Activated naive CD8-positive, alpha-beta T cell treated with anti-CD3 and anti-CD28 coated beads for 36 hours (primary cell): Measurements from ENCODE around the gene PHLPP1. TPM values are rescaled to one million over a fixed set of nuclear protein-coding genes. Genes with fewer than 3 reads are reported as not detected.
A peak's percentile ranks its signal among the peaks of the same experiment; 100 is the strongest.

Experiments used
- DNase-seq: peaks from one replicate; pipeline ENCODE4 v3.0.0; 2021
- H3K27ac Mint-ChIP-seq: one replicate; pipeline ENCODE4 v1.8.0; 2022; ENCODE audit warnings: mild to moderate bottlenecking, moderate library complexity, mixed read lengths
- H3K27me3 Mint-ChIP-seq: one replicate; pipeline ENCODE4 v1.8.0; 2022; ENCODE audit warnings: mild to moderate bottlenecking, mixed read lengths
- H3K36me3 Mint-ChIP-seq: one replicate; pipeline ENCODE4 v1.8.0; 2021; ENCODE audit warnings: mild to moderate bottlenecking, mixed read lengths
- H3K4me1 Mint-ChIP-seq: one replicate; pipeline ENCODE4 v1.8.0; 2021; ENCODE audit warnings: mixed read lengths
- H3K4me3 Mint-ChIP-seq: one replicate; pipeline ENCODE4 v1.8.0; 2022; ENCODE audit warnings: mild to moderate bottlenecking, moderate library complexity, mixed read lengths
- H3K9me3 Mint-ChIP-seq: one replicate; pipeline ENCODE4 v1.8.0; 2022; ENCODE audit warnings: mixed read lengths
- total RNA-seq, 2 experiments: library from RNA; stranded (reverse); gene quantifications; one replicate each; pipeline ENCODE4 v1.2.3, GENCODE V29; 2021

The PHLPP1 gene
- total RNA-seq, 2 experiments from 2014 or later: 10.4 to 11.4 TPM

DNA sequence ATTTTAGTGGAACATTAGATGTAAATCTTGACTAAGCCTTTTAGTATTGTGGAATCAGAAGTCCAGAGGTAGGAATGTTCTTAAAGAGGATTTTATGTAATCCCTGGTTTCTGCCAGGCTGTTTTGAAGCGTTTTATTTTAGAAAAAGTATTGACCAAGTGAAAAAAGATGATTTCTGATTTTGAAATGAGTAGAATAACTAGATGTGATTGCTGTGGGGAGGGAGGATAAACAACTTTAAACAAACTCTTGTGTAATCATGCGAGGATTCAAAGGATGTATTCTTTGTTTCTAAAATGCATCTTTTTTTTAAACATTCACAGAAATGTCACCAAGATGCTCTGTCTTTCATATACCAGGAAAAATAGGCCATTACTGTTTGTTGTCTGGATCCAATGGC is 53.9 kb downstream of the PHLPP1 start:
- H3K27ac Mint-ChIP-seq: peak overlapping the region; percentile 6
- peaks cover 6% of the 10 kb centered on the region for H3K36me3 Mint-ChIP-seq
- no peak overlapping the region for H3K4me3 Mint-ChIP-seq
- H3K27me3 Mint-ChIP-seq: no peaks in the 10 kb centered on the region
- peaks cover 2% of the 10 kb centered on the region for H3K9me3 Mint-ChIP-seq
- no peak for DNase-seq
- H3K4me1 Mint-ChIP-seq: peaks cover 23% of the 10 kb centered on the region

DNA sequence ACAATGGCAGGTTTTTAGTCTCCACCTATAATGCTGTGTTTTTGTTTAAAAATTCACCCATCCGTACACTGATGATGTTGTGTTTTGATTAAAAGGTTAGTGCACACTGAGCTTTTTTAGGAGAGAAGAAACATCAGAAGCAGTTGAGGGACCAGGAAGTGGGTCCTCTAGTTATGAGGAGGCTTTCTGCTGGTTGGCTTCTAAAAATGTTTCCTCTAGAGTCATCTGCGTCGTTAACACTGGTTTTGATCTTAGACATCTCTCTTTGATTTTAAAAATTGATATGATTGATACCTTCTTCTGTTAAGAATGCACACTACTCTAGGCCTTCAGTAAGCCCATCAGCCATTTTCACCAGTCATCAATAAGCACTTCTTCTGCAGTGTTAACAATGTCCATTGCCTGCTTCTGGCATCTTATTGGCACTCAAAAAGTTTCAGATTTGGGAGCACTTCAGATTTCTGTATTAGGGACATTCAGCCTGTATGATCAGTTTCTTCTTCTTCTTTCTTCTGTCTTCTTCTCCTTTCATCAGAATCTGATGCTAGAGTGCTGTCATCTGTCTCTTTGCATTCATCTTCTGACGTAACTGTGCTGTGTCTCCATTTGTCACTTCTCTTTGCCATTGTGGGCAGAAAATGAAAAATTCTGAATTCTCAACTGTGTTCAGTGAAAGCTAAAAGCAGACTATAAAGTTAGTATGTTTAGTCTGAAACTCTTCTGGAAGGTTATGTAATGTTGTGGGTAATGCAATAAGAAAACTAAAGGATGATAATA is 56.3 kb downstream of the PHLPP1 start:
- Mint-ChIP-seq H3K4me3 (no peak overlapping the region), H3K27ac (peak overlapping the region; percentile 12), H3K27me3 (no peaks in the 10 kb centered on the region), H3K36me3 (peaks cover 9% of the 10 kb centered on the region), H3K4me1 (peaks cover 23% of the 10 kb centered on the region), H3K9me3 (peaks cover 2% of the 10 kb centered on the region)
- no peak for DNase-seq

DNA sequence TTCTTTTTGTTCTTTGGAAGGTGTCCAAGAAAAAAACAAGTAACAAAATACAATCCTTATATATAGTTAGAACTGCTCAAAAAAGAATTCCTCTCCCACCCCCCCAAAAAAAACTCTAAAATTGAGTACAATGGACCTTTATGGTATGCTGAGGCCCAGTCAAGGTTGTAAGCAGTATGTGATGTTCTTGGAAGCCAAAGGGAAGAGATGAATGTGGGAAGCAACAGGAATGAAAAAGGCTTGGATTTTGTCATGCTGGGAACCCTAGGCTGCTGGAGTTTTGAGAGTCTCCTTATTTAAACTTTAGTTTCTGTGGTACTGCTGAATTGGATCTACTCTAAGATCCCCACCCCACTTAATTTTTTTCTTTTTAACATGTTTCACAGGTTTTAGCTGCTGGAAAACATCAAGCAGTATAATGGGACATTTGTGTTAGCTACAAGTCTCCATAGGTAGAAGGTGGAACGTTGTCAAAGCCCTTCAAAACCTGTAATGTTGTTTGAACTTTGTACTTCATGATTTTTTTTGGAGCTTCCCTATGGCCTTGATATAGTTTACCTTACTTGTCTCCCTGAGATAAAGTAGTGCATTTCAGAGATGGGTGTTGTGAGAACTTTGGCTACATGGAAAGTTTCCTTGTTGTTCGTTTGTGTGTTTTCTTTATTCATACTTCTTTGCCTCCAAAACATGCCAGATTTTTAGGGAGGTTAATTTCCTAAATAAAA is 57.7 kb downstream of the PHLPP1 start:
- Mint-ChIP-seq H3K4me1 (peaks cover 18% of the 10 kb centered on the region), H3K9me3 (peaks cover 2% of the 10 kb centered on the region), H3K27ac (no peak overlapping the region), H3K36me3 (peaks cover 9% of the 10 kb centered on the region), H3K4me3 (no peak overlapping the region), H3K27me3 (no peaks in the 10 kb centered on the region)
- DNase-seq: no peak

DNA sequence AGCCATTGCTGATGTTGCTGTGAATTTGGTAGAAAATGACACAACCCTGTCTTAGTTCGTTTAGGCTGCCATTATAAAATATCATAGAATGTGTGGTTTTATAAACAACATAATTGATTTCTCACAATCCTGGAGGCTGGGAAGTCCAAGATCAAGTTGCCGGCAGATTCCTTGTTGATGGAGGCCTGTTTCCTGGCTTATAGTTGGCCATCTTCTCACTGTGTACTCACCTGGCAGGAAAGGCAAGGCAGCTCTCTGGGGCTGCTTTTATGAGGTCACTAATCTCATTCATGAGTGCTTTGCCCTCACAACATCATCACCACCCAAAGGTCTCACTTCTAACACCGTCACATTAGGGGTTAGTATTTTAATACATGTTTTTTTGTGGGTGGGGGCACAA is 58.4 kb downstream of the PHLPP1 start:
- peaks cover 20% of the 10 kb centered on the region for H3K4me1 Mint-ChIP-seq
- H3K27ac Mint-ChIP-seq: no peak overlapping the region
- H3K27me3 Mint-ChIP-seq: no peaks in the 10 kb centered on the region
- H3K36me3 Mint-ChIP-seq: peaks cover 9% of the 10 kb centered on the region
- peaks cover 2% of the 10 kb centered on the region for H3K9me3 Mint-ChIP-seq
- DNase-seq: no peak
- no peak overlapping the region for H3K4me3 Mint-ChIP-seq

DNA sequence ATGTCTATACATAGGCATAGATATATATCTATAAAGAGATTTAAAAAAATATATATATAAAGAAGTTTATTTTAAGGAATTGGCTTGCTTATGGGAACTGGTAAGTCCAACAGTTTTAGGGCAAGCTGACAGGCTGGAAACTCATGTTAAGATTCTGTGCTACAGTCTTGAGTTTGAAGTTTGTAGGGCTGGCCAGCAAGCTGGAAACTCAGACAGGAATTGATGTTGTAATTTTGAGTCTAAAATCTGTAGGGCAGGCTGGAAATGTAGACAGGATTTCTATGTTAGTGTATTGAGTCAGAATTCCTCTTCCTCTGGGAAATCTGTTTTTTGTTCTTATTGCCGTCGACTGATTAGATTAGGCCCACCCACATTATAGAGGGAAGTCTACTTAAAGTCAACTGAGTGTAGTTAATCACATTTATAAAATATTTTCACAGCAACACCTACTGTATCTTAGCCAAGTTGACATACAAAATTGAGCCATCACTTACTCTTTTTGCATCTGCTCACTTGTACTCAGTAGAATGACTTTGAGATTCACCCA is 60.8 kb downstream of the PHLPP1 start:
- Mint-ChIP-seq H3K27ac (no peak overlapping the region), H3K4me1 (peaks cover 35% of the 10 kb centered on the region), H3K27me3 (no peaks in the 10 kb centered on the region), H3K36me3 (peaks cover 5% of the 10 kb centered on the region), H3K4me3 (no peak overlapping the region), H3K9me3 (no peaks in the 10 kb centered on the region)
- DNase-seq: no peak

DNA sequence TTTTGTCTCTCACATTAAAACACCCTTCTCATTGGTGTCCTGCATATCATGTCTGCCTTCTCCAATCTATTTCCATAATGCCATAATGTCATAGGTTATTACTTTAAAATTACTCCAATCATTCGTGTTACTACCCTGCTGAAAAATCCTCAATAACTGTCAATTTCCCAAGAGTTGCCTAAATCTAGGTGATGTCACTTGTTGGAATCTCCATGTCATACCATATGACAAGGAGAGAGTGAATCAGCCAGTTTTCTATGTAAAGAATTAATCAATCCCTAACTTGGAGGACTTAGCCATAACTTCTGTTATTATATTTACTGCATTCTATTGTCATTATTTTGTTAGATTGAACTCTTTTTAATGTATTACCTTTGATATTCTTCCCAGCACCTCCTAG is 62.5 kb downstream of the PHLPP1 start:
- Mint-ChIP-seq H3K27ac (no peak overlapping the region), H3K9me3 (no peaks in the 10 kb centered on the region), H3K4me1 (peaks cover 38% of the 10 kb centered on the region), H3K36me3 (peaks cover 5% of the 10 kb centered on the region), H3K27me3 (no peaks in the 10 kb centered on the region), H3K4me3 (no peak overlapping the region)
- no peak for DNase-seq

DNA sequence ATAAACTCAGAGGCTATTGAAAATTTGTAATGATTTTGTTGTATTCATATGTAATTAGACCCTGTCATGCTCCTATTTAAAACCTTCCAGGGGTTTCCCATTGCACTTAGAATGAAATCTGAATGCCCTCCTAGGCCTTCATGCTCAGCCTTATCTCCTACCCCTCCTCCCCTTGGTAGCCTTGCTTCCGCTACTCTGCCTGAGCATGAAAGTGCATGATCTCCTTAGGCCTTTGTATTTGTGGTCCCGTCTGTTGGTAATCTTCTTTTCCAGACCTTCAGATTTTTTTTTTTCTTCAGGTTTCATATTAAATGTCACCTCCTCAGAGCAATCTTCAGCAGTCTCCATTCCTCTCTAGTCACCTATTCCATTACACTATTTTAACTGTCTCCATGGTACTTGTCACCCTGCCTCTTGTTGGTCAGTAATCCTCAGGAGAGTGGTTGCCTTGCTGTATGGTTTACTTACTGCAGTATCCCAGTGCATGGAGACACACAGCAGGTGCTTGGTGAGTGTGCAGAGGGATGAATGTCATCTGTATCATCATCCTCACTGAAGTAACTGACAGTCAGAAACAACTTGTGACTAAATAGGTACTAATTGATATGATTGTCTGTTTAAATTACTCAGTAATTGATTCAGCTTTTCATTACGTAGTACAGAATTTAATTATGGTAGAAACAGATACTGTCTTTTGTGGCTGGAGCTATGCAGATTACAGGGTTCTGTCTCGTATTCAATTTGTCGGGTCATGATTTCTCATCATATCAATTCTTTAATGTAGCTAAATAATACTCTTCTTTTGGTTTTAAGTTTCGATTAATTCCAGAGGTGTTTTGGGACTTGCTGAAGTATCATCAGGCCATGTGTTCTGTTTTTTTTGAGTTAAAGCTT is 63.9 kb downstream of the PHLPP1 start:
- H3K4me1 Mint-ChIP-seq: peaks cover 49% of the 10 kb centered on the region
- peak overlapping the region; percentile 14 for H3K27ac Mint-ChIP-seq
- H3K36me3 Mint-ChIP-seq: peaks cover 5% of the 10 kb centered on the region
- no peak for DNase-seq
- H3K27me3 Mint-ChIP-seq: no peaks in the 10 kb centered on the region
- H3K4me3 Mint-ChIP-seq: peak overlapping the region; percentile 4
- no peaks in the 10 kb centered on the region for H3K9me3 Mint-ChIP-seq

DNA sequence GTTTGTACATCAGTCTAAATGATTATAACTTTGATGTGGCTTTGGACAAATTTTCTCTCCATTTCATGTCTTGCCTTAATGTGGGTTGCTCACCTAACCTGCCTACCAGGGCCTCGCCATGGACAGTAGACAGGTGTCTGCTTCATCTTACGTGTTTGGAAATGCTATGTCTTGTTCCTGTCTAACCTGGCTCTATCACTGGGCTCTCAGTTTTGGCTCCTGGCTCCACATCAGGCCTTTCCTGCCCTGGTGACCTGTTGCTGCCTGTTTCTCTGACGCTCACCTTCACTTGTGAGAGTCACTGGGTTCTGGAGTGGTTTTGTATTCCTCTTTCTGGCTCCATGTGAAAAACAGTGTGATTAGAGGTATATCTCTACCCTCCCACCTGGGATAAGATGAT is 65.9 kb downstream of the PHLPP1 start:
- H3K36me3 Mint-ChIP-seq: no peaks in the 10 kb centered on the region
- H3K4me1 Mint-ChIP-seq: peaks cover 69% of the 10 kb centered on the region
- no peak for DNase-seq
- peak overlapping the region; percentile 8 for H3K4me3 Mint-ChIP-seq
- no peaks in the 10 kb centered on the region for H3K9me3 Mint-ChIP-seq
- no peak overlapping the region for H3K27ac Mint-ChIP-seq
- no peaks in the 10 kb centered on the region for H3K27me3 Mint-ChIP-seq

DNA sequence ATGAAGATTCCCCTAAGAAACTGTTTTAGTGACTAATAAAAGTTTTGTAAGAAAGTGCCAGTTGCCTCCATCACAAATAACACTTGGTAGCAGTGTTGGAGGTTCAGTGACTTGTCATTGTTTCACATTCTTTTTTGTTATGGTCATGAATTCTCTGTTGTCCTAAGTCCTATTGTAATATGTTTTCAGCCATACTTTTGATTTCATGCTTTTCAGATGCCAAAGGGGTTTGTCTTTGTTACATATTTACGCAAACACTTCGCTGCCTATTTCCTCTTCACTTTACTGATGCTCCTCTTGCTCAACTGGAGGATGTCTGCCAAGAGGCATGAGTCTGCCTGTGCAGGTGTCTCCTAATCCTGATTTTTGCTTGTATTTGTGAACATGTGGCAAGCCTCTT is 66.6 kb downstream of the PHLPP1 start:
- Mint-ChIP-seq H3K4me3 (no peak overlapping the region), H3K9me3 (no peaks in the 10 kb centered on the region), H3K27ac (no peak overlapping the region), H3K36me3 (no peaks in the 10 kb centered on the region), H3K4me1 (peaks cover 72% of the 10 kb centered on the region), H3K27me3 (no peaks in the 10 kb centered on the region)
- DNase-seq: no peak

DNA sequence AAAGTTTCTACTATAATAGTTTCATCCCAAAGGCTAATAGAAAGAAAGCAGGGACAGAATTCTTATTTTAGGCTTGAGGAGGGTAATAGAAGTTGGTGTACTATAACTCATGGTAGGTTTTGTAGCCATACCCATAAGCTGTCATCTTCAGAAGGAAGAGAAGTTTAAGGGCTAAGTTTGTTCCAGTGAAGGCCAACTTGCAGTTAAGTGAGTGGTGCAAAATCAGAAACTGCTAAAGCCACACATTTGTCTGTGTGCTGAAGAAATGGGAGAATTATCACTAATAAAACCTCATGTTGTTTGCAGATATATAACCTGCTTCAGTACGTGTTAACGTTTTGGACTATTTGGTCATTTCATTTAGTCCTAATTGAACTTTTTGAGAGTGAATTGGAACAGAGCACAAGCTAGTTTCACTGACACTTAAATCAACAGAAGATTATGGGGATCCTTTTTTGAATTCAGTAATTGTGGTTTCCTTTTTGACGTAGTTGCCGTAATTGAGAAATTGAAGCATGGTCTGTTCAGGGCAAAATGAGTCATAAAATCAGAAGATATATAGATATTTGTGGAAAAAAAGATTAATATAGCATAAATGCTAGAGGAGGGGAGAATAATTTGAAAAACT is 69.1 kb downstream of the PHLPP1 start:
- H3K36me3 Mint-ChIP-seq: no peaks in the 10 kb centered on the region
- peak overlapping the region; percentile 85 for H3K27ac Mint-ChIP-seq
- H3K4me3 Mint-ChIP-seq: peak overlapping the region; percentile 51
- H3K9me3 Mint-ChIP-seq: no peaks in the 10 kb centered on the region
- H3K27me3 Mint-ChIP-seq: no peaks in the 10 kb centered on the region
- DNase-seq: no peak
- H3K4me1 Mint-ChIP-seq: peaks cover 72% of the 10 kb centered on the region

DNA sequence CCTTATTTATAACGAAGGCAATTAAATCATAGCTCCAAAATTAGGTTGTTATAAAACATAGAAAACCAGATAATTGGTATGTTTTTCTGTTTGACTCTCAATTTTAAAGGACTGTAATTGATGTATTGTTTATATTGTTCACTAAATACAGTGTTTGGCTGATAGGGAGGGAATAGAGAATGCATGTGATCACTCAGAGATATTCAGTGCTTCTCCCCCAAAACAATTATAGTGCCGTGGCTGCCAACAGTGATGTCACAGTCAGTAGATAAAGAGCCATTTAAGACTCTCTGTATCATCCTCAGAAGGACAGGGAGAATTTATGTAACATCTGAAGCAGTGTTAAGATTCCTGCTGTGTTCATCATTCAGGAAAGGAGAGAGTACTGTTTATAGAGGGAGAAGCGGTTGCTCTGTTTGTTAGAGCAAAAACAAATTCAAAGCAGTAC is 69.6 kb downstream of the PHLPP1 start:
- Mint-ChIP-seq H3K27me3 (no peaks in the 10 kb centered on the region), H3K36me3 (no peaks in the 10 kb centered on the region), H3K4me3 (peak overlapping the region; percentile 38), H3K27ac (peak overlapping the region; percentile 85), H3K9me3 (no peaks in the 10 kb centered on the region), H3K4me1 (peaks cover 72% of the 10 kb centered on the region)
- no peak for DNase-seq

DNA sequence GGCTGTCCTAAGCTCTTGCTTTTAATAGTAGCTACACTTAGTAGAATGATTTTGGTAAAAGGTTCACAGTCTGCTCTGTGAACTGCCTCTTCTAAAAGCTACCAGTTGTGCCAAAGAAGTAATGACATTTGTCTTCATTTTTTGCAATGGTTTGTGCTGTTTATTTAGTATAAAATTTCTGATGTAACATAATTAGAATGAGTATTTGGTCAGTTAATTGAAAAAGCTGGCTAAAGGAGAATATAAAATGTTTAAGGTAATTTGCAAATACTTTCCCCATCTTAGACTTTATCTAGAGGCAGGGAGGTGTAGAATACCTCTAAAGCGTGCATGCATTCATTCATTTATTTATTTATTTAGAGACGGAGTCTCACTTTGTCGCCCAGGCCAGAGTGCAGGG is 71.3 kb downstream of the PHLPP1 start:
- Mint-ChIP-seq H3K27me3 (no peaks in the 10 kb centered on the region), H3K9me3 (no peaks in the 10 kb centered on the region), H3K27ac (no peak overlapping the region), H3K4me3 (no peak overlapping the region), H3K4me1 (peaks cover 73% of the 10 kb centered on the region), H3K36me3 (no peaks in the 10 kb centered on the region)
- DNase-seq: no peak

DNA sequence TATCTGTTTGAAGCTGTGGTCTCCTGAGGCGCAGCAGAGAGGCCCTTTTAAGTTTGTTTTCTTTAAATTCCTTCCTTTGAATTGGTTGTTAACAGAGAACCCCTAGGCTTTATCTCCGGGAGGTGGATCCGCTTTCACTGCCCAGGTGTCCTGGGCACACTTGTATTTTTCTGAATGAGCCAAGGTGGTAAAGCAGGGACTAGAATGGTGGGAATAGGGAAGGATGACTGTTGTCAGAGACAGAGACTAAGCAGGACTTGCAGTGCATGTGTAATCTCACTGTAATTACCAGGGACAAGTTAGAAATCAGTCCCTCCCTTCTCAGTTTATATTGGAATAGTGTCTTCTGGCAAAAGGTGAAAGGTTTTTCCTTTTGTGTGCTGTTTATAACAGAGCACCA is 72.8 kb downstream of the PHLPP1 start:
- Mint-ChIP-seq H3K36me3 (no peaks in the 10 kb centered on the region), H3K4me3 (no peak overlapping the region), H3K9me3 (no peaks in the 10 kb centered on the region), H3K4me1 (peaks cover 67% of the 10 kb centered on the region), H3K27ac (no peak overlapping the region), H3K27me3 (no peaks in the 10 kb centered on the region)
- no peak for DNase-seq

DNA sequence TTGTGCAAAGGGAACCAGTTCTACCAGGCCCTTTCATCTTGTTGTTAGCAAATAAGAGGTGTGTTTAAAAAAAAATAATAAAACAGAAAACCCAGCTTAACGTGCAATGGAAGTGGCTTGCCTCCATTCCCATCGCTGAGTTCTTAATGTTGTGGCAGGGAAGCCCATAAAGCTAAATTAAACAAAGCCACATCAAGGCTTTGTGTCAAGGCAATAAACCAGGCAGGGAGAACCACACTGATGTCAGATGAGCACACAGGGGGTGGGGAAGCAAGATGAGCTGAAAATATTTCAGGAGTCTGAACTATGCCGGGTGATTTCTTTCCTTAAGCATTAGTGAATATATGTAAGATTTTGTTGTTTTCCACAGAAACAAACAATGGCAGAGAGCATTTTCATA is 73.5 kb downstream of the PHLPP1 start:
- no peak overlapping the region for H3K4me3 Mint-ChIP-seq
- H3K9me3 Mint-ChIP-seq: no peaks in the 10 kb centered on the region
- no peak for DNase-seq
- H3K27ac Mint-ChIP-seq: no peak overlapping the region
- H3K27me3 Mint-ChIP-seq: no peaks in the 10 kb centered on the region
- H3K36me3 Mint-ChIP-seq: no peaks in the 10 kb centered on the region
- peaks cover 60% of the 10 kb centered on the region for H3K4me1 Mint-ChIP-seq
